Osteocyte (in vitro differentiated cells): ENCODE data around the gene ICA1. TPM values are rescaled to one million over a fixed set of nuclear protein-coding genes. Genes with fewer than 3 reads are reported as not detected.

Source experiments
- DNase-seq: peaks from one replicate; pipeline ENCODE4 v3.0.0; 2021; ENCODE audit warnings: mixed read lengths; ENCODE audit not compliant: unreplicated experiment; ENCODE audit errors: extremely low spot score
- H3K27ac Mint-ChIP-seq: one replicate; pipeline ENCODE4 v1.8.0; 2021; ENCODE audit warnings: mild to moderate bottlenecking, mixed read lengths; ENCODE audit not compliant: unreplicated experiment
- H3K27me3 Mint-ChIP-seq: one replicate; pipeline ENCODE4 v1.8.0; 2021; ENCODE audit warnings: mixed read lengths; ENCODE audit not compliant: unreplicated experiment
- H3K36me3 Mint-ChIP-seq: one replicate; pipeline ENCODE4 v1.8.0; 2021; ENCODE audit warnings: mixed read lengths; ENCODE audit not compliant: unreplicated experiment
- H3K4me1 Mint-ChIP-seq: one replicate; pipeline ENCODE4 v1.8.0; 2021; ENCODE audit warnings: mixed read lengths; ENCODE audit not compliant: unreplicated experiment
- H3K4me3 Mint-ChIP-seq: one replicate; pipeline ENCODE4 v1.8.0; 2021; ENCODE audit warnings: mild to moderate bottlenecking, moderate library complexity, mixed read lengths; ENCODE audit not compliant: unreplicated experiment
- H3K9me3 Mint-ChIP-seq: one replicate; pipeline ENCODE4 v1.8.0; 2021; ENCODE audit warnings: mixed read lengths; ENCODE audit not compliant: unreplicated experiment
- CTCF ChIP-seq: fragments of 200-600 bp; sonication (generic); IDR thresholded peaks from 2 replicates; pipeline ENCODE4 v1.5.0; 2021; ENCODE audit warnings: antibody characterized with exemption, mild to moderate bottlenecking, moderate library complexity
- total RNA-seq: library from RNA; stranded (reverse); gene quantifications from 2 replicates; pipeline ENCODE4 v1.2.1, GENCODE V29; 2021

The ICA1 gene
- total RNA-seq, 1 donor from 2014 or later: 2.2 TPM

DNA sequence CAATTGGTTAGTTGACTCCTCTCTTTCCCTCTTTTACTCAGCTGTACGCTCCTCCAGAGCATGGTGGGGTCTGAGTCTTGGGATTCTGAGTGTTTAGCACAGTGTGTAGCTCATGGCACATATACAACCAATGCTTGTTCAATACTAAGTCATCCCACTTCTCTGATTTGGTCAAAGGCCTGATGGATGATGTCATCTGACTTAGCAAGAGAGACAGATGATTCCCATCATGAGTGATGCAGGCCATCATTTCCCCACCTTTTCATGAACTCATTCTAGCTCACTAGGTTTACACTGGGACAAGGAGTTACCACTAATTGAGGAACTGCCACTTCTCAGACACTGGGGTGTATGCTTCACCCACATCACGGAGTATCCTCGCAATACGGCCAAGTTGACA is 3.8 kb downstream of the ICA1 start:
- no peak for DNase-seq
- Mint-ChIP-seq H3K4me3 (no peak overlapping the region), H3K9me3 (no peaks in the 10 kb centered on the region), H3K4me1 (peaks cover 3% of the 10 kb centered on the region), H3K27me3 (peaks cover 29% of the 10 kb centered on the region), H3K27ac (no peak overlapping the region), H3K36me3 (no peaks in the 10 kb centered on the region)
- no peak for TF ChIP-seq CTCF

DNA sequence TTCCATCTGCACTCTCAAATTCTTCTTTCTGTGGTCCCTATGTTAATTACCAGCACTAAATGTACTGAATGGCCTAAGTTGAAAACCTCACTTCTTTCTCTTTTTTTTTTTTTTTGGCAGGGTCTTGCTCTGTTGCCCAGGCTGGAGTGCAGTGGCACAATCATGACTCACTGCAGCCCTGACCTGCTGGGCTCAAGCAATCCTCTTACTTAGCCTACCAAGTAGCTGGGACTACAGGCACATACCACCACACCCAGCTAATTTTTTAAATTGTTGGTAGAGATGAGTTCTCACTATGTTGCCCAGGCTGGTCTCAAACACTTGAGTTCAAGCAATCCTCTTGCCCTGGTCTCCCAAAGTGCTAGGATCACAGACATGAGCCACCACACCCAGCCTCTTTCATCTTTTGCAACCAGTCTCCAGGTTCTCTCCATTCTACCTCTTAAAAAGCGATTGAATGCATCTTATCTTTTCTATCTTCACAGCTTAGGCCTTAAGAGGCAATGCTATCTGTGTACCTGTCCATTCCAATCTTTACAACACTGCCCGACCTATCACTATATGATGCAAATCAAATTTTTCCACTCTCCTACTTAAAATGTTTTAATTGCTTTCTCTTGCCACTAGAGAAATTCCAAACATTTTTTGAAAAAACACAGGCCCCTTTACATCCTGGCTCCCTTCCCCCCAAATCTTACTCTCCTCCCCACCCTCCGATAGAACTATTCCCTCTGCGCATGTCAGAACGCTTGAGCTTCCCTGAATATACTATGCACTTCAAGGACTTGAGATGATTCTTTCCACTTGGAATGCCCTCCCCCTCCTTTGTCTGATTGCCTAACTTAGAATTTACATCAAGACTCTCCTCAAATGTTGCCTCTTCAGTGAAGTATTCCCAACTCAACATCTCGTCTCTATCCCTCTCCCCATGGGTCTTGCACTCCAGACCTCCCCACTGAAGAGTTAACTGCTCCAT is 6.0 kb downstream of the ICA1 start:
- H3K4me3 Mint-ChIP-seq: no peak overlapping the region
- H3K27ac Mint-ChIP-seq: no peak overlapping the region
- peaks cover 24% of the 10 kb centered on the region for H3K27me3 Mint-ChIP-seq
- DNase-seq: no peak
- H3K9me3 Mint-ChIP-seq: no peaks in the 10 kb centered on the region
- no peak for TF ChIP-seq CTCF
- H3K36me3 Mint-ChIP-seq: no peaks in the 10 kb centered on the region
- H3K4me1 Mint-ChIP-seq: peaks cover under 1% of the 10 kb centered on the region

GRCh38 chr7:8254667-8255066 is 7.3 kb downstream of the ICA1 start:
- H3K27ac Mint-ChIP-seq: no peak overlapping the region

GRCh38 chr7:8254215-8254614 is 7.8 kb downstream of the ICA1 start:
- TF ChIP-seq CTCF: no peak
- no peaks in the 10 kb centered on the region for H3K9me3 Mint-ChIP-seq
- no peaks in the 10 kb centered on the region for H3K4me1 Mint-ChIP-seq
- no peak overlapping the region for H3K27ac Mint-ChIP-seq
- H3K36me3 Mint-ChIP-seq: no peaks in the 10 kb centered on the region
- peaks cover 19% of the 10 kb centered on the region for H3K27me3 Mint-ChIP-seq
- no peak overlapping the region for H3K4me3 Mint-ChIP-seq
- DNase-seq: no peak

More at GRCh38 chr7:8254667-8255066, 7.3 kb downstream of the ICA1 start:
- TF ChIP-seq CTCF: no peak
- Mint-ChIP-seq H3K36me3 (no peaks in the 10 kb centered on the region), H3K4me1 (no peaks in the 10 kb centered on the region), H3K4me3 (no peak overlapping the region), H3K9me3 (no peaks in the 10 kb centered on the region), H3K27me3 (peaks cover 19% of the 10 kb centered on the region)
- no peak for DNase-seq

DNA sequence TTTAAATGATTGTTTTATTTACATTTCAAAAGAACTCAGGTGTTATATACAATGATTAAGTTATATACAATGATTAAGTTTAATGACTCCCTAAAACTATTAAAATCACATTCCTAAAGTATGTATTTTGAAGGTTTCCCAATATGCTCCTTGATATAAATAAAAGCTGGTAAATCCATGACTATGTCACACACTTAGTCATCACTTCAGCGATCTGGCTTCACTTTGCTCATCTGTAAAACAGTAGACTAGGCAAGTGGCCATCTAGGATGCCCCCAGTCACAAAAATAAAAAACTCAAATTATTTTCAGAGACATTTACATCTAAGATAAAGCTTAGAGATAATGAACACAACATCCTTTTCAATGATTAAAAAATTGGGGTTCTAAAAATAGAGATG is 10.8 kb downstream of the ICA1 start:
- H3K9me3 Mint-ChIP-seq: no peaks in the 10 kb centered on the region
- H3K27ac Mint-ChIP-seq: no peak overlapping the region
- H3K4me1 Mint-ChIP-seq: no peaks in the 10 kb centered on the region
- no peaks in the 10 kb centered on the region for H3K36me3 Mint-ChIP-seq
- no peak for TF ChIP-seq CTCF
- H3K4me3 Mint-ChIP-seq: no peak overlapping the region
- no peak for DNase-seq
- H3K27me3 Mint-ChIP-seq: peaks cover 18% of the 10 kb centered on the region
